ENCODE measurements around the gene TXNDC11. TPM values are rescaled to one million over a fixed set of nuclear protein-coding genes. Genes with fewer than 3 reads are reported as not detected.

Gene TXNDC11
- total RNA-seq, 6 experiments from 2014 or later, result 43.2 to 63.3 (median 54.0) TPM

DNA sequence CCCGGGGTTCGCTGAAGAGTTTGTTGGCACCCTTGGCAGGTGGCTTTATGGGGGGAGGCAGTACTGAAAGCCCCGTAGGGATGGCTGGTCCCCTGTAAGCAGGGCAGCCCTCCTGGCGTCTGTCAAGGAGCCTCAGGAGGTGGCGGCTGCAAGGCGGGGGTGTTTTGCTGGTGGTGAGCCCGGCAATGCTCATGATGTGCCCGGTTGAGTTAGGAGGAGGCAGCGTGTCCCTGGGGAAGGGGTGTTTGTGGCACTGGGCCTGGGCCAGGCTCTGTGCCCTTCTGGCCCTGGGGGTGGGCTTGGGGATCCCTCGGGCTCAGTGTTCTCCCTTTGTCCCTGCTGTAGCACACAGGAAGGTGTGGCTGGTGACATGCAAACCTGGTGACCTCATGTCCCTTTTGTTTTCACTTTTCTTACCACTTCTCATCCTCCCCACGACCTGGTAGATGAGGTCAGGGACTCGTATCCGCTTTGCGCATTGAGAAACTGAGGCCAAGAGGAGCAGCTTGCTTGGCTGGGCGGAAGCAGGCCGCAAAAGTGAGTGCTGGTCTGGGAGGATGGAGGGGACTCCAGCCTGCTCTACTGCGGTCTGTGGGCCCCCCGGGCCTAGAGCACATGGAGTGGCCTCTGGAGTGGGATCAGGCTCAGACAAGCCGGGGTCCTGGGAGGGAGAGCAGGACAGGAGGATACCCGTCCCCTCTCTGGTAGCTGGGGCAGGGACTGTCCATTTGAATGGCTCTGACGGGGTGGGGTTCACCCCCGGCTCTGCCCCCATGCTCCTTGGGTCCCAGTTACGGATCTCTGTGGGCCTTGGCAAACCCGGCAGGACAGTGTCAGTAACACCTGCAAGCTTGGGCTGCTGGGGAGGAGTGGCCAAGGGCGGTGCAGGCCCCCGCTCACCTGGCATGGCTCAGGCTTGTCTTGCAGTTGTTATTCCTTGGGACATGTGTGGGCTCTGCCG, 72.2 kb downstream of the TXNDC11 start:
- ATAC-seq (no peak), DNase-seq (peak in 1 of 3 donors; percentile 38)
- intact Hi-C loops (cut with DNase I), result no loop called here
- Histone ChIP-seq H3K4me3 (no peak overlapping the region), H3K27ac (peak overlapping the region in 1 of 3 donors; percentile 58), H3K27me3 (no peaks in the 10 kb centered on the region), H3K4me1 (peaks cover 0 to 7% (median 0%) of the 10 kb centered on the region in 4 donors), H3K36me3 (no peaks in the 10 kb centered on the region), H3K9me3 (no peaks in the 10 kb centered on the region)
- WGBS (ENCODE audit: insufficient coverage, low coverage, low lambda C conversion rate, missing lambda C conversion rate), result 78% methylated on average over 5 of the region's 27 CpGs
- TF ChIP-seq CTCF (IDR thresholded peaks at IDR 0.05), result no peak
- TF ChIP-seq POLR2A (IDR thresholded peaks at IDR 0.05), result no peak

GRCh38 chr16:11669380-11670146, 73.1 kb downstream of the TXNDC11 start:
- 27% methylated on average over 6 of the region's 22 CpGs for WGBS (ENCODE audit: insufficient coverage, low coverage, low lambda C conversion rate, missing lambda C conversion rate)
- TF ChIP-seq CTCF (IDR thresholded peaks at IDR 0.05), result no peak
- TF ChIP-seq POLR2A (IDR thresholded peaks at IDR 0.05), result no peak
- Histone ChIP-seq H3K36me3 (no peaks in the 10 kb centered on the region), H3K27ac (peak overlapping the region; percentile 26 to 58 (median 47)), H3K9me3 (no peaks in the 10 kb centered on the region), H3K4me1 (peaks cover 0 to 3% (median 0%) of the 10 kb centered on the region in 4 donors), H3K4me3 (peak overlapping the region; percentile 57 to 61 (median 59)), H3K27me3 (no peaks in the 10 kb centered on the region)
- intact Hi-C loops (cut with DNase I), result no loop called here
- ATAC-seq, result peak; percentile 22 to 45 (median 34)
- DNase-seq, result peak; percentile 60 to 79 (median 65)

GRCh38 chr16:11668623-11669379, 73.9 kb downstream of the TXNDC11 start:
- H3K27me3 ChIP-seq, result no peaks in the 10 kb centered on the region
- no peaks in the 10 kb centered on the region for H3K9me3 ChIP-seq
- DNase-seq, result peak in 2 of 3 donors; percentile 40 to 57
- H3K36me3 ChIP-seq, result no peaks in the 10 kb centered on the region
- H3K4me3 ChIP-seq, result peak overlapping the region; percentile 57 to 61 (median 59)
- H3K4me1 ChIP-seq, result peaks cover 0 to 3% (median 0%) of the 10 kb centered on the region in 4 donors
- intact Hi-C loops (cut with DNase I), result no loop called here
- peak overlapping the region; percentile 26 to 58 (median 47) for H3K27ac ChIP-seq
- TF ChIP-seq CTCF (IDR thresholded peaks at IDR 0.05) (no peak), POLR2A (IDR thresholded peaks at IDR 0.05) (no peak)
- 0% methylated on average over 14 of the region's 97 CpGs for WGBS (ENCODE audit: insufficient coverage, low coverage, low lambda C conversion rate, missing lambda C conversion rate)
- ATAC-seq, result no peak
